Uterus (tissue), 4 donors: ENCODE measurements around the gene IL10RA. TPM values are rescaled to one million over a fixed set of nuclear protein-coding genes. Genes with fewer than 3 reads are reported as not detected.

Experiments
- DNase-seq, 2 donors: peaks; one replicate each; pipeline ENCODE4 v3.0.0-alpha.2; 2019 to 2020
- H3K27ac ChIP-seq, 2 donors: fragments of 200-600 bp; sonication (generic); 1 replicate in 1 of 2; 2 replicates in 1 of 2; pipeline ENCODE4 v1.5.1; 2016 to 2018
- H3K27me3 ChIP-seq, 2 donors: fragments of 200-600 bp; sonication (generic); one replicate each; pipeline ENCODE4 v1.5.1; 2018 to 2019; ENCODE audit warnings: control low read depth in 1 of 2
- H3K36me3 ChIP-seq, 2 donors: fragments of 200-600 bp; sonication (generic); one replicate each; pipeline ENCODE4 v1.5.1; 2019; ENCODE audit warnings: control low read depth in 1 of 2
- H3K4me1 ChIP-seq, 2 donors: fragments of 200-600 bp; sonication (generic); one replicate each; pipeline ENCODE4 v1.5.1; 2018 to 2019; ENCODE audit warnings: control low read depth in 1 of 2
- H3K4me3 ChIP-seq, 2 donors: fragments of 200-600 bp; sonication (generic); 1 replicate in 1 of 2; 2 replicates in 1 of 2; pipeline ENCODE4 v1.5.1; 2018 to 2019; ENCODE audit warnings: mild to moderate bottlenecking in 1 of 2
- H3K9me3 ChIP-seq, 2 donors: fragments of 200-600 bp; sonication (generic); one replicate each; pipeline ENCODE4 v1.5.1; 2019; ENCODE audit warnings: control low read depth in 1 of 2
- CTCF ChIP-seq, 4 experiments: fragments of 200-600 bp in 2 of 4; fragments of 450-650 bp in 2 of 4; sonication (generic) in 2 of 4; IDR thresholded peaks; one replicate each; pipeline ENCODE4 v1.5.1; 2016 to 2019; ENCODE audit warnings: antibody characterized with exemption in 4 of 4, mild to moderate bottlenecking in 2 of 4, moderate library complexity in 1 of 4
- POLR2A ChIP-seq, 2 donors: fragments of 450-650 bp; IDR thresholded peaks; one replicate each; pipeline ENCODE4 v1.6.1; 2016; ENCODE audit warnings: antibody characterized with exemption in 2 of 2, mild to moderate bottlenecking in 1 of 2, moderate library complexity in 1 of 2
- intact Hi-C: fragments of 100-400 bp; cut with DNase I; formaldehyde crosslinking; loops from one replicate; pipeline ENCODE4 v1.15.1; 2023; ENCODE audit warnings: low total_unique reads
- total RNA-seq, 4 donors: library from RNA; depleted of rRNA in 3 of 4; stranded (reverse); fragments of >200 nt in 3 of 4; gene quantifications; one replicate each; pipeline versions ENCODE4 v1.1.0 to v1.2.4, GENCODE V29; 2014 to 2023
- donor health status: DM: yes; HTN: yes; CAD: no.

The IL10RA gene
- total RNA-seq, 4 donors from 2014 or later = 6.8 to 45.9 (median 11.1) TPM

GRCh38 chr11:117941976-117942654, 44.1 kb upstream of the IL10RA start:
- no peaks in the 10 kb centered on the region for H3K4me1 ChIP-seq
- intact Hi-C loops = no loop called here
- H3K27ac ChIP-seq = no peak overlapping the region
- TF ChIP-seq CTCF (IDR thresholded peaks at IDR 0.05) (no peak), POLR2A (IDR thresholded peaks at IDR 0.05) (no peak)
- H3K27me3 ChIP-seq = no peaks in the 10 kb centered on the region
- H3K4me3 ChIP-seq = no peak overlapping the region
- DNase-seq = no peak
- H3K9me3 ChIP-seq = no peaks in the 10 kb centered on the region
- H3K36me3 ChIP-seq = no peaks in the 10 kb centered on the region

- no peak for DNase-seq
- no peaks in the 10 kb centered on the region for H3K36me3 ChIP-seq
- no peaks in the 10 kb centered on the region for H3K9me3 ChIP-seq
- H3K27me3 ChIP-seq = no peaks in the 10 kb centered on the region
- no peaks in the 10 kb centered on the region for H3K4me1 ChIP-seq
- H3K4me3 ChIP-seq = no peak overlapping the region
- intact Hi-C loops = no loop called here
- H3K27ac ChIP-seq = no peak overlapping the region
- no peak for TF ChIP-seq CTCF (IDR thresholded peaks at IDR 0.05)
- no peak for TF ChIP-seq POLR2A (IDR thresholded peaks at IDR 0.05)
Observed at GRCh38 chr11:117944554-117944953, 41.6 kb upstream of the IL10RA start.

- Histone ChIP-seq H3K4me1 (no peaks in the 10 kb centered on the region), H3K4me3 (no peak overlapping the region), H3K9me3 (no peaks in the 10 kb centered on the region), H3K36me3 (no peaks in the 10 kb centered on the region), H3K27ac (no peak overlapping the region), H3K27me3 (no peaks in the 10 kb centered on the region)
- no peak for DNase-seq
- intact Hi-C loops = no loop called here
- no peak for TF ChIP-seq CTCF (IDR thresholded peaks at IDR 0.05)
- TF ChIP-seq POLR2A (IDR thresholded peaks at IDR 0.05) = no peak
Observed at GRCh38 chr11:117945047-117945810, 41.0 kb upstream of the IL10RA start.

- intact Hi-C loops = loop anchor here (2.0 kb wide), 1 partner anchor 103 kb away; no protein-coding TSS in a partner anchor
- Histone ChIP-seq H3K27me3 (no peaks in the 10 kb centered on the region), H3K4me1 (no peaks in the 10 kb centered on the region), H3K9me3 (no peaks in the 10 kb centered on the region), H3K4me3 (no peak overlapping the region), H3K27ac (peak overlapping the region in 1 of 2 donors; percentile 3), H3K36me3 (no peaks in the 10 kb centered on the region)
- no peak for DNase-seq
- no peak for TF ChIP-seq POLR2A (IDR thresholded peaks at IDR 0.05)
- TF ChIP-seq CTCF (IDR thresholded peaks at IDR 0.05) = no peak
Observed at GRCh38 chr11:117946156-117946841, 39.9 kb upstream of the IL10RA start.
